LNCAP (cell line): ENCODE data around the gene PDE6H.

Source experiments
- CTCF ChIP-seq: fragments of 450-650 bp; IDR thresholded peaks from 2 replicates; pipeline ENCODE4 v1.5.1; 2017; ENCODE audit warnings: mild to moderate bottlenecking

The PDE6H gene

GRCh38 chr12:14942196-14942931 is 30.5 kb upstream of the PDE6H start:
- no peak for TF ChIP-seq CTCF

- no peak for TF ChIP-seq CTCF
Observed at GRCh38 chr12:14946162-14946561, 26.7 kb upstream of the PDE6H start.

GRCh38 chr12:14946861-14947260 is 26.0 kb upstream of the PDE6H start:
- TF ChIP-seq CTCF: no peak

- TF ChIP-seq CTCF: no peak
Observed at GRCh38 chr12:14948672-14949071, 24.2 kb upstream of the PDE6H start.

GRCh38 chr12:14949631-14950030 is 23.2 kb upstream of the PDE6H start:
- no peak for TF ChIP-seq CTCF

GRCh38 chr12:14950421-14950820 is 22.4 kb upstream of the PDE6H start:
- TF ChIP-seq CTCF: no peak

GRCh38 chr12:14950982-14951746 is 21.7 kb upstream of the PDE6H start:
- no peak for TF ChIP-seq CTCF
